Raji (cell line): ENCODE measurements around the gene HS1BP3.

Experiments
- POLR2A ChIP-seq: IDR thresholded peaks from 2 replicates; pipeline ENCODE4 v1.6.1; 2011; ENCODE audit warnings: low read depth, low read length, control low read depth; ENCODE audit not compliant: insufficient read depth

The HS1BP3 gene

GRCh38 chr2:20669562-20670314 lies 18.8 kb upstream of the HS1BP3 start:
- no peak for TF ChIP-seq POLR2A

DNA sequence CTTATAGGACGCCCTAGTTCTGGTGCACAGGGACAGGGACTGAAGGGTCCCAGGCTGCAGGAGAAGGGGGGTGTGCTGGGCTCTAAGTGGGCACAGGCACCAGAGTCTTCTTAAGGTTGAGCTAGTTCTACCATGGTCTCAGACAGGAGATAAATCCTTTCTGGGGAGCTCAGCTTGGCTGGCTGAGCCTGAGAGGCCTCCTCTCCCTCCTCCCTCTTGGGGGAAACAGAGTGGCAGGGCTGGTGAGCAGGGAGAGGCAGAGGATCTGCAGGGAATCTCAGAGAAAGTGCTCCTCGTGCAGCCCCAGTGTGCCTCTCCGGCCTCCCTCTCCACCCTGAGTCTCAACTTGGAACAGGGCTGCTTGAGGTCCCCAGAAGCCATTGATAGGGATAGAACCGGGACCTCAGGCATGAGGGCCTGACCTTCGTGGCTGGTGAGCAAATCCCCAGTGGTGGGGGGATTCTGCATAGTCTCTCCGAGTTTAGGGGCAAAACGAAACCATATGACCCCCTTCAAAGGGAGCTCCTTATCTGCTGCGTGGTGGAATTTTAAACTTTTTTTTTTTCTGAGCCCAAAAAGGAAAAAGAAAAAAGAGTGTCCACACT lies 18.1 kb upstream of the HS1BP3 start:
- TF ChIP-seq POLR2A = no peak

DNA sequence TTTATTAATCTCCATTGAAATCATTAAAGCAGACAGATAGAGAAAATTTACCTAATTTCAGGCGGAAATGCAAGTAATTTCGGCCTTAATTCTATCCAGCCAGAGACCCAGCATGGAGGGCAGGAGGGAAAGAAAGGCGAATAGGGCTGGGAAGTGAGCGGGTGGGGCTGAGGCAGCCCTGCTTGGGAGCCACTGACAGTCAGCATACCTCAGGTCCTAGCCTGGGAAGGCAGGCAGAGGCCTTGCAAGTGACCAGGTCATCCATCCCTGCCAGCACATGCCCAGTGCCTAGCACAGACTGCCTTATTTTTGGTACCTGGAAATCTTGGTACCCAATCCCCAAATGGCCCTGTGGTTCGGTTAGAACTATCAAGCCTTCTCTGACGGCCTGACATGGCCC lies 17.6 kb upstream of the HS1BP3 start:
- TF ChIP-seq POLR2A = no peak

- TF ChIP-seq POLR2A = no peak
These were observed 16.9 kb upstream of the HS1BP3 start for GRCh38 chr2:20667531-20668401.

DNA sequence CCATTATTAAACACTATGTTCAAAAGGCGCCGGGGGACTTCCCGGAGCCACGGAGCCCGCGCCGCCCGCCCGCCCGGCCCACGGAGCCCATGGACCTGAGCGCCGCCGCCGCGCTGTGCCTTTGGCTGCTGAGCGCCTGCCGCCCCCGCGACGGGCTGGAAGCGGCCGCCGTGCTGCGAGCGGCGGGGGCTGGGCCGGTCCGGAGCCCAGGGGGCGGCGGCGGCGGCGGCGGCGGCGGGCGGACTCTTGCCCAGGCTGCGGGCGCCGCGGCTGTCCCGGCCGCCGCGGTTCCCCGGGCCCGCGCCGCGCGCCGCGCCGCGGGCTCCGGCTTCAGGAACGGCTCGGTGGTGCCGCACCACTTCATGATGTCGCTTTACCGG lies 16.2 kb upstream of the HS1BP3 start:
- TF ChIP-seq POLR2A = no peak

DNA sequence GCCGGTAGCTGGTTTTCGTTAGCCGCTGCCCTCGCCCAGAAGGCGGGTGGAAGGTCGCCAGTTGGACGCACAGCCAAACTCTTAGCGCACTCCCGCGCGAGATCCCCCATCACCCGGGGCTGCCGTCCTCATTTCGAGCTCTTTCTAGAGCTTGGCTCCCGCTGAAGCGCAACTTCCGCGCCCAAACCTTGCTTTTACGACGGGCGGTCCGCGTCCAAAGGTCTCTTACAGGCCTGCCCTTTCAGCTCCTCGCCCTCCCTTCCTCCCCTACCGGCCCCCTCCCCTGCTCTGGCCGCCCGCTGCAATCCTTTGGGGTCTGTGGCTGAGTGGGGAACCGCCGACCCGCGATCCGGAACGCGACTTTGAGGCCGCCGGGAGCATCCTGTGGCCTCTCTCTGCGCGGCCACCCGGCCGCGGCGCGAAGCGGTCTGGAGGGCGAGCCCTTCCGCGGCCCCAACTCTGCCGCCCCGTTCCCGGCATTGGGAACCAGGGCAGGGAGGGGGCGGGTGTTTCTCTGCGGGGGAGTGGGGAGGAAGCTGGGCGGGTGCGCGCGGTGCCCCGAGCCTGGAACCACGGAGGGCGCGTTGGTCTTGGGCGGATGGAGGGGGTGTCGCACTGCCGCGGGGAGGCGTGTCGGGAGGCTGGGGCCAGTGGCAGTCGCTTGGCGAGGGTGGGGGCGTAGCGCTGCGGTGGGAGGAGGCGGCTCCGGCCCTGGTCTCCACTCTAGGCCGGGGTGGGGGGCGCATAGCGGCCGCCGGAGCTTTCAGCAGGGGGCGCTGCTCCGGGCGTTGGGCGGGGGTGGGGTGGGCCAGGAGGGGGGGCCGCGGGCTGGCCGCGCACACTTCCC lies 15.6 kb upstream of the HS1BP3 start, which contains the start of gene GDF7:
Gene GDF7 (plus strand): TSS at position 841 of the 847 bp plus-strand sequence. CDS start 96 bp downstream, outside the sequence.
- no peak for TF ChIP-seq POLR2A

GRCh38 chr2:20666005-20666303 lies 15.1 kb upstream of the HS1BP3 start:
- no peak for TF ChIP-seq POLR2A

DNA sequence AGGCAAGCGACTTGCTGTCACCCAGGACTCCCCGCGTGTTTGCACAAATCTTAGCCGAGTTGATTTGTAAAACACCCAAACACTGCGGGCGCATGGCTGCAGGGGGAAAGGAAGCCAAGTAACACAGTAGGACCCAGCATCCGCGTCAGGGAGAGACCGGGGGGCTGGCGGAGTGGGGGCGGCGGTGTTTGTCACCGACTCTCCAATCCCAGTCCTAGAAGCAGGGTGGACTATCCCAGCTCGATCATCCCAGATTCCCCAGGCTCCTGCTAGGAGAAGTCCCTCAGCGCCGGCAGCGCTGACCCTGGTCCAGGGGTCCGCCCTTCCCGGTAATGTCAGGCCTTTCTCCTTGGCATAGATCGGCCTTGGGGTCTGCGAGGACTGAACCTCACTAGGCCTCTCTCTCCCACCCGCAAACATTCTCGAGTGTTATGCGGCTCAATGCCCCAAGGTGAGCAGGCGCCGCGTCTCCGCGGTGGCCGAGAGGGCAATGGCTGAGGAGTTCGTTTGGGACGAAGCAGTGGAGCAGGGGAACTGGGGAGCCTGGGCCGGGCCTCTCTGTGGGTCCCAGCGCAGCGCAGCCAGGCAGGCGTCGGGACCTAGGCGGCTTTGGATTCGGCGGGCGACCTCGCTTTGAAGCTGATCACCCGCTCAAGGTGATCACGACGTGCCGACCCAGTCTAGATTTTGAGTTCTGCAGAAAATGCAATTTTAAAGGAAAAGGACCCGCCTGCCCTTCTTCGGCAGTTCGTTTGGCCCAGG lies 14.5 kb upstream of the HS1BP3 start:
- no peak for TF ChIP-seq POLR2A

DNA sequence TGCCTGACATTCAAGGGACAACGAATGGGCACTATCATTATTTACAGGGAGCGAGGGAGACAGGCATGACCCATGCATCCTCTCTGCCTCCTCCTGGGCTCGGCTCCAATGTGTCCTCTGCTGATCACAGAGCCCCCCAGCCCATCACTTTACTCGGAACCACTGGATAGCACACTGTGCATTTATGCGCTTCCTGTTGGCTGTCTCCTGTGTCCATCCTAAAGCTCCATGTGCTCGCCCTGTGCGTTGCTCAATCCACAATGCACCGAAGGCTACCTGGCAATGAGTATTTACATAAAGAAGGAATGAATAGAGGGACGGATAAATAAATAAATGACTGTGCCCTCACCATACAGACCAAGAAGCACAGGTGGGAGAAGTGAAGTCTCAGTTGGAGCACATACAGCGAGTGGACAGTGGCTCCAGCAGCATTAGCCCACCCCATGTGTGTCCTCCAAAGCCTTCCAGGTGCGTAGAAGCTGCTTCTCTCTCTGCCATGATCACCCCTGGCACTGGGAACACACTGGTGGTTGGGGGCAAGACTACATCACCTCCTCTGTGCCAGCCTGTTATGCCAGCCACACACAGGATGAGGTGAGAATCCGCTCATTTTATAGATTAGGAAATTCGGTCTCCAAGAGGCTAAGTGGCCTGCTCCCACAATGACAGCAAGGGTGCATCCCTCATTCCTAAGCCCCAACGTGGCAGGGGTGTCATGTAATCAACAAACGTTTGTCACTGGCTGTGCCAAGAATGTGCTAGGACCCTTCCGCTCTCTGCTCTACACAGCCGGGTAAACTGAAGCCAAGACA lies 13.7 kb upstream of the HS1BP3 start:
- TF ChIP-seq POLR2A = no peak

- no peak for TF ChIP-seq POLR2A
These were observed 13.1 kb upstream of the HS1BP3 start for GRCh38 chr2:20664071-20664390.

DNA sequence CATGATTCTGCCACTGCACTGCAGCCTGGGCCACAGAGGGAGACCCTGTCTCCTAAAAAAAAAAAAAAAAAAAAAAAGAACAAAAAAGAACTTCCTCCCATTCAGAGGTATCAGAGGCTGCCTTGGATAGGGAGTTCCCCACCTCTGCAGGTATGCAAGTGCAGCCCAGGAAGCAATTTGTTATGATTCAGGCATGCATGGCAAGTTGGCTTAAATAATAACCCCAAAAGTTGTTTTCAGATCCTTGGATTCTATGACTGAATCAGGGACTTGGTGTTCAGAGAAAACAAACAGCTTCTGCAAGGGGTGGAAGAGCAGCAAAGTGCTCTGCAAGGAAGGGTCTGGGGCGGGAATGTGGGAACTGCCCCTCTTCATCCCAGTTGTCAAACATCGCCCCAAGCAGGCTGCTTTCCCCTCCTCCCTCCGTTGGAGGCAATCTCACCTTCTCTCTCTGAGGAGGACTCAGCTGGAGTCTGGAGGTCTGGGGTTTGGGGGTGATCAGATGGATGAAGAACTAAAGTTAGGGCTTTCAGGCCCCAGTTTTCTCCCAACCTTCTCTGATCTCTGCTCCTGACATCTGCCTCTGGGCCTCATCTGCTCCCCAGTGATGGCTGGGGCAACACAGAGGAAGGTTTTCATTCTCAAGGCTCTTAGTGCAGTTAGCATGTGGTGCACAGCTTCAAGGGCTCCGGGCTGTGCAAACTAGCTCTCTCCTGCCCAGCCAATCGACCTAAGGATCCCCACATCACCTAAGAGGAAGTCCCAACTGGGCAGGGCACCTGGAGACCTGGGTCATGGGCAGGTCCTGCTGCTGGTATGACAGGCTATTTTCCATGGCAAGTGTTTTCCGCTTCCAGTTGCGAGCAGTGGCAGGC lies 12.5 kb upstream of the HS1BP3 start:
- no peak for TF ChIP-seq POLR2A

DNA sequence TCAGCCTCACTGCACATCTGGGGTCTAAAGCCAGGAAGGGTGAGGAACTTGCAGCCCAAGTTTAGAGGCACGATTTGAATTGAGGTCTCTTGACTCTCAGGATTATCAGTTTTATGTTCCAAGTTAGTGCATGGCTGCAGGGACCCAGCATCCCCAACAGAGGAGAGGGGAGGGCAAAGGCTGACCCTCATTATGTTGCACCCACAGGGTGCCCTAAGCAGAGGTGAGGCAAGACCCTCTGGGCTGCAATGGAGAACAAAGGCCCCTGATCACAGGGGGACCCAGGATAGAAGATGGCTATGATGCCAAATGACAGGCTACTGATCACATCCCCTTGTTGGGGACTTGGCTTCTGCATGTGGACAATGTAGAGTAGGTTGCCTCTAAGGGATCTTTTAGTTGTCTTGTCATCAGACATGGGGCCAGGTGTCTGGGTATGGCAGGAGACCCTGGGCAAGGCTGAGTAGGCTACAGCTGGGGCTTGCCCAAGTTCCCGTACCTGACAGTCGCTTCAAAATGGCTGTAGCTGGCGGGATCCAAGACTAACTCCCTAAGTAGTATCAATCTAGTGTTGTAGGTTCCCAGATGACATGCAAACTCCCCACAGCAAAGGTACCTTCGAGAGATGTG lies 11.5 kb upstream of the HS1BP3 start:
- no peak for TF ChIP-seq POLR2A
